HG03060 (cell line): Measurements from ENCODE around the gene FRMD4A.

Source experiments
- ATAC-seq: cut with Tn5 transposase; IDR thresholded peaks from one replicate; pipeline ENCODE4 v1.9.1; 2021; ENCODE audit warnings: low read depth, moderate number of reproducible peaks; ENCODE audit not compliant: unreplicated experiment

FRMD4A gene

DNA sequence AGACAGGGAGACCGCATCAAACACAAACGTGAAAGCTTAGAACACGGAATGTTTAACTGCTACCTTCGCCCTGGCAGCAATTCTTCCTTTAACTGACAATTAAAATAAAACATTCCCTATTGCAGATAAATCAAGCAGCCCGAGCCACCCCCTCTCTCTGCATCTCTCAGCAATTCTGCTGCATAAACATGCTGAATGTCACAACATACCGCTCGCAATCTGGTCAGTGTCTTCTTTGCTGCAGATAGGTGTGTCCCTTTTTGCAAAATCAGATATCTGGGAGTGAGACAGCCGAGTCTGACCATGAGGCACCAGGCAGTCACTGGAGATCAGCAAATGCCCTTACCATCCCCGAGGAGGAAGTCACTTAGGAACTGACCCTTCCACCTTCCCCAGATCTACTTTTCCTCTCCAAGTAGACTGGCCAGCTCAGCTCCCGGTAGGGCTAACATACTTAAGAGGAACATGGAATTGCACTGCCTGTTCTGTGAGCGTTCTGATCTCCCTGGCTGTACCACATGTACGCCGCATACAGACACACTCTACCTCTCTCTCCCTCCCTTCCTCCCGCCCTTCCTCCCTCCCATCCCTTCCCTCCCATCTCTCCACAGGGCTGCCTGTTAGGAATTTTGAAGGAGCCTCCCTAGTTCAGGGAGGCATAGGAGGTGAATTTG lies at the start of gene FRMD4A:
TSS of gene FRMD4A (minus strand) at position 537 of the 674 bp plus-strand sequence.
- ATAC-seq, result no peak

DNA sequence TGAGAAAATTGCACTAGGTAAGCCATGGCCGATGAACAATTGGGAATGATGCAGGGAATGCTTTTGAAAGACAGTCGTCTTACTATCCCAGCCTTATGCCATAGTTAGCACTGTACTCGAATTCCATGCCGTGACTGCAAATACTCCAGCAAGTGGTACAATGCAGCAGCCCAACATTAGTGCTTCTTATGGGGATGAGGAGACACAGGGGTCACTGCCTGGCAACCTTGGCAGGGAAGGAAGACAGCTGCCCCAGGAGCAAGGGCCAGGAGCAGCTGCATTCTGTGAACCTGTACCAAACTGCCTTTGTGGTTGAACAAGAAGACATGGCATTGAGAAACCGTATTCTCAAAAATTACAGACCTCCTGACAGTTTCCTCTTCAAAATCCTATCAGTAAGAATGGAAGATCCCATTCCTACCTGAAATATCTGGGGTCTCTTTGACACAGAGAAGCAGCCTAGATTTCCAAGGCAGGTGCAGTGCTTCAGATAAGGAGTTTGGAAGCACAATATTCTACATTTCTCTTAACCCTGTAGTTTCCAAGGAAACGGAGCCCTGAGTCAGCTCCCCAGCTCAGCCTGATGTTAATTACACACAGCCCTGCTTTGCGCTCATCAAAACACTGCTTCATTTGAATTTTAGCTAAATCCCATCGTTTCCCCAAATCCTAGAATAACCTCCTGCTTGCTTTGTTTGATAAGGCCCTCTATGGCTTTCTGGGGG lies 49.0 kb upstream of the FRMD4A start:
- ATAC-seq, result no peak

DNA sequence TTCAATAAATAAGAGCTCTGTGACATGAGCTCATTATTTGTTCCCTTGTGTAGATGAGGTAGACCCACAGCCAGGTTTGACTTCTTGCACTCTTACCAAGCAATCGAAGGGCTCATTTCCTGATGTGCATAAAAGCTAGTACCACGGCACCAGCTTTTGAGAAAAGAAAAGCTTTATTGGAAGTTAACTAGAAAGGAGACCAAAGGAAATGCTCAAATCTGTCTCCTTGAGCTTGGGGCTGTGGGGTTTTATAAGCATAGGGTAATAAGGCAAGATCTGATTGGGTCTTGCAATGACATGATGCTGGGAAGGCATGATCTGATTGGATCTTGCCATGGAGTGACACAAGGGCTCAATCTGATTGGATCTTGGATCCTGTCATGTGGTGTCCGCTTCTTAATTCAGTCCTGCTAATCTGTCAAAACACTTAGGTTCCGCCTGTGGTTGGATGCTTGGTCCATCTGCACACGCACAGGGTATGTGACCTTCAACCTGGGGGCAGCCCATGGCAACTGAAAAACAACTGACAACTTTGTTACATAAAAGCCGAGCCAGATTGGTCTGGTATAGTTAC lies 47.8 kb upstream of the FRMD4A start:
- no peak for ATAC-seq

DNA sequence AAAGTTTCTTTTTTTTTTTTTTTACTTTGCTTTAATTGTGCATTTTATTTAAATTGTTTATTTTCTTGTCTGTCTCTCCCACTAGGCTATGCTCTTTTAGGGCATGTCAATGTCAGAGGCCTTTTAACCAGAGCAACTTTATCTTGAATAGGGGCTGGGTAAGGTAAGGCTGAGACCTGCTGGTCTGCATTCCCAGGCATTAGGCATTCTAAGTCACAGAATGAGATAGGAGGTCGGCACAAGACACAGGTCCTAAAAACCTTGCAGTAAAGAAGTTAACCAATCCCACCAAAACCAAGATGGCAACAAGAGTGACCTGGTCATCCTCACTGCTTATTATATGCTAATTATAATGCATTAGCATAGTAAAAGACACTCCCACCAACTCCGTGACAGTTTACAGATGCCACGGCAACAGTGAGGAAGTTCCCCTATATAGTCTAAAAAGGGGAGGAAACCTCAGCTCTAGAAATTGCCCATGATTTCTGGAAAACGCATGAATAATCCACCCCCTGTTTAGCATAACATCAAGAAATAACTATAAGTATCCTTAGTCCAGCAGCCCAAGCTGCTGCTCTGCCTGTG lies 47.0 kb upstream of the FRMD4A start:
- ATAC-seq, result no peak

DNA sequence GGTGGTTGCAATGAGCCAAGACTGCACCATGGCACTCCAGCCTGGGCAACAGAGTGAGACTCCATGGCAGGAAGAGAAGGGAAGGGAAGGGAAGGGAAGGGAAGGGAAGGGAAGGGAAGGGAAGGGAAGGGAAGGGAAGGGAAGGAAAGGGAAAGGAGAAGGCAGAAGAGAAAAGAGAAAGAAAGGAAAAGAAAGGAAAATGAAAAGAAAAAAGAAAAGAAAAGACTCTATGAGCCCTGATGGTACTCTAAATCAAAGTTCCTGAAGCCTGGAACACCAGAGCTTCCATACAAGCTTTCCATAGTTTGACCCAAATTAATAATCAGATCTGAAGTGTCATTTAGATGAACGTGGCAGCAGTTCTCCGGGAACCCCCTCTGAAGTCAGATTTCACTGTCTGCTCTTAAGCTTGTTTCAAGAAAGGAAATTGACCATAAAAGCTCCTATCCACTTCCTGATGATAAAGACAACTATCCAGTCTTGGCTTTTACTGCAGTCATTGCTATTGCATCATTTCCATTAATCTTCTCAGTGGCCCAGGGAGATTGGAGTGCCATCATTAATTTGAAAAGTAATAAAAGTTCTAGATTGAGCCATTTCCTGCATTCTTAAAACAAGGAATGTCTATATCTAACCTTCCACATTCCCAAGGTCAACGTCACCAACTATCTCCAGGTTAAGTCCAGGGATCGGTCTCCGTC lies 44.2 kb upstream of the FRMD4A start:
- ATAC-seq, result no peak

DNA sequence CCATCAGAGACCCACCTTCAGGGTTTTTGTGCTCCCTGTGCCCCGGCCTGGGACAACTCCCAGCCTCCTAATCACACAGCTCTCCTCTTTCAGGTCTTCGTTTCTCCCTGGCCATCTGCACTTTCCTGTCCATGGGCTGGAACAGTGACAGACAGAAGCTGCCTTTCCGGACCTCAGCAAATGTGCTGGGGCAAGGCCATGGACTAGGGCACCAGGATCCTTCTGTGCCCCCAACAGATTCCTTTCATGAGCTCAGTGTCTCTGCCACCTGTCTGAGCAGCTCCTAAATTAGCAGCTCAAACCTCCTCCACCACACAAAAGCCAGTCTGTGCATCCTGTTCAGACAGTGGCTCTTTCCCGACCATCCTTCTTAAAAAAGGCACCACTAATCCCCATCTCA lies 41.9 kb upstream of the FRMD4A start:
- no peak for ATAC-seq

DNA sequence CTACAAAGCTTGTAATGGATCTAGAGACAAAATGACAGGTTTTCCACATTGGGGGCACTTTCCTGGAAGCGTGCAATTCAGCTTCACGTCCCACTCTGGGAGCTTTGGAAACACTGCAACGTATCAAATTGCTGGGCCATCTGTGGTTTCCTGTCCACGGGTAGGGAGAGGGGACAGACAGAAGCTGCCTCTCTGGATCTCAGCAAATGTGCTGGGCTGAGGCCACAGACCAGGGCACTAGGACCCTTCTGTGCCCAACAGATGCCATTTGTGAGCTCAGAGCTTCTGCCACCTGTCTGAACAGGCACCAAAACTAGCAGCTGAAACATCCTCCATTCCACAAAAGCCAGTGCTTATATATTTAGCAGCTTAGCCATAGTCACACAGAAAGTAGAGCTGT lies 40.9 kb upstream of the FRMD4A start:
- no peak for ATAC-seq

DNA sequence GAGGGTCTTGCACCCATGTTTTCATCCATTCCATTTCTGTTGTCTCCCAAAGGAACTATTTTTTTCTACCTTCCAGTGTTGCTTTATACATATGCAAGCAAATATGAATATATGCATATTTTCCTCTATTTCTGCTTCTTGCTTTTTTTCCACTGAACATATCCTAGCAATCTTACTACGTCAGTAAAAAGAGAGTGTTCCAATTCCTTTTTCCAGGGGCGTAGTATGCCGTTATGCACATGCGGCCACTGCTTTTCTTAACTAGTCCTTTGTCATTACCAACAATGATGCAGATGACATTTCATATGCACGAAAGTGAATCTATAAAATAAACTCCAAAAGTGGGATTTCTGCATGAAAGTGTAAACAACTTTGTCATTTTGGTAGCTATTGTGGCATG lies 40.2 kb upstream of the FRMD4A start:
- ATAC-seq, result no peak

DNA sequence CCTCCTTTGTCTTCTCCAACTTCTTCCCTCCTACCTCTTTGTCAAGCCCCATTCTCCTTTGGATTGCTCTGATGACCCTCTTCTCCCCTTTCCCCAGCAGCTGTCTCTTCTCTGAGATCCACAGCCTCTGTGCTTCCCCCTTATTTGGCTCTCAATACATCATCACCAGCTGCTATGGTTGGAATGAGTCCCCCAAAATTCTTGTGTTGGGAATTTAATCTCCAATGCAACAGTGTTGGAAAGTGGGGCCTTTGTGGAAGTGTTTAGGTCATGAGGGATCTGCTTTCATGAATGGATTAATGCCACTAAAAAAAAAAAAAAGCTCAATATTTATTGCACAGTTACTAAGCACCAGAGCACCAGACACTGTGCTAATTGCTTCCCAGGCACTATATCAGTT lies 39.2 kb upstream of the FRMD4A start:
- no peak for ATAC-seq

DNA sequence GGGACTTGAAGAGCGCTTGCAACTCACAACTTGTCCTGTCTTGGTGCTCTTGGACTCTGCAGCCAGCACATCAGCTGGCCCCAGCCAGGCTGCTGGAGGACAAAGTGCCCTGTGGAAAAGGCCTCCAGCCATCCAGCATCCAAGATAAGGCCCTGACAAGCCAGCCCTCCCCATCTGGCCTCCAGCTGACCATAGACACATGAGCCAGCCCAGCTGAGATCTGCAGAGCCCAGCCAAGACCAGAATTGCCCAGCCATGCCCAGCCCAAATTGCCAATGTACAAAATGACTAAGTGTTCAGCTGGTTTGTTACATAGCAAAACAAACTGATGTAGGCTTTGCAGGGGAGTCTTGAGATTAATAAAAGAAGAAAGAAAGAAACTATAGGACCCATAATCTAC lies 36.0 kb upstream of the FRMD4A start:
- ATAC-seq, result no peak

DNA sequence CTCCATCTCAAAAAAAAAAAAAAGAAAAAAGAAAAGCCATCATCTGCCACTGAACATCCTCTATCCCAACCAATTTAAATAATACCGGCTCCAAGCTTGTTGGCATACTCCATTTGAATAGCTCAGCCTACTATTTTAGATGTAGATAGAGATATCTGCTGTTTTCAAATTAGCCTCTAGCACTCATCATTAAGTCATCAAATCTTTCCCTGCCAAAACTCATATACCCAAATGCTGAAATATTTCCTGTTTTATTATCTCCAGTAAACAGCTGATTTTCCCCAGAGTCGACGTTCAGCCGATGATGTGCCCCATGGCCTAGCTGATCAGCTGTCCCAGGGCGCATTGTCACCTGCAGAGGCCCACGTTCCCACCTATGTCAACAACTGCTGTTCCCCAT lies 34.5 kb upstream of the FRMD4A start:
- ATAC-seq, result no peak

DNA sequence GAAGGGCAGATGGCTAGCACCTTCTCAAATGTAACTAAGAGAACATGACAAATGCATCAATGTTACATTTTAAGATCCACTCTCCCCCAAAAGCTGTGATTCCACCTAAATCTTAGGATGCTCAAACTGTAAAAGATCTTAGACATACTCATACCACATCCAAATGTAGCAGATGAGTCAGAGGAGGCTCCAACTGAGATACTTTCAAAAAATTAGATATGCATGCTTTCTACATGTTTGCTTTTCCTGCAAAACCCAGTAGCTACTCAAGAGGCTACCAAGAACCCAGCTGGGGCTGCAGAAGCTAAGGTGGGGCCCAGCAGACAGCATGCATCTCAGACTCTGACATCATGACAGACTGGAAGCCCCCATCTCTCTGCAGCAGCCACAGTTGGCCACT lies 31.4 kb upstream of the FRMD4A start:
- ATAC-seq, result no peak

DNA sequence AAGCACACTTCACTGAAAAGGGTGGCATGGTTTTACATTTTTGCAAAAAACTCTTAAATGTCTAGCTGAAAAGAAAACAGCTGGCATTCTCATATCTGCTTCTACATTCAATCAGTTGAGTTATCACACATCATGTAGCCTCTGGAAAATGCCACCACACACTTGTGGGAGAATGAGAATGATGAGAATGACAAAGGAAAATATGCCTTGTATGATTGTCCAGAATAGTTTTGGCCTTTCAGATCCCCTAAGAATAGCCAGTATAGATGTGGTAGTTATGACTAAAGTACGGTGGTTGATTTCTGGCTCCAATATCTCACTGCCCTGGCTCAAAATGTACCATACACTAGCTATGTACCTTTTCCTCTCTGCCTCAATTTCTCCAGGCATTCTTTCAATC lies 30.2 kb upstream of the FRMD4A start:
- ATAC-seq, result no peak

DNA sequence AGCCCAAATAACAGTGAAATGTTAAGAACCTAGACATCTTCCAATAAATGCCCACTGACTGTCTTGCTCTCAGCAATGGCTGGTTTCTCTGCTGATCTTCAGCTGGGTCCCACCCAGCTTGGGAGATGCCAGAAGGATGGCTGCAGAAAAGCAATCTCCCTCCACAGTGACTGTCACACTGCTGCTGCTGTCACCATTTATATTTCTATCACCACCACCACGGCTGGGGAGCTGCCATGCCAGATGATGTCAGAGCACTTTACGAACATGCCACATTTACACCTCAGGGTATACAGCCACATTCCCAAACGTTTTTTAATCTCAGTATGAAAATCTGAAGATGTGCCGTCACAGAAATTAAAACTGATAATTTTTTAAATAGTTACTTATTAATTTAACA lies 29.8 kb upstream of the FRMD4A start:
- no peak for ATAC-seq

DNA sequence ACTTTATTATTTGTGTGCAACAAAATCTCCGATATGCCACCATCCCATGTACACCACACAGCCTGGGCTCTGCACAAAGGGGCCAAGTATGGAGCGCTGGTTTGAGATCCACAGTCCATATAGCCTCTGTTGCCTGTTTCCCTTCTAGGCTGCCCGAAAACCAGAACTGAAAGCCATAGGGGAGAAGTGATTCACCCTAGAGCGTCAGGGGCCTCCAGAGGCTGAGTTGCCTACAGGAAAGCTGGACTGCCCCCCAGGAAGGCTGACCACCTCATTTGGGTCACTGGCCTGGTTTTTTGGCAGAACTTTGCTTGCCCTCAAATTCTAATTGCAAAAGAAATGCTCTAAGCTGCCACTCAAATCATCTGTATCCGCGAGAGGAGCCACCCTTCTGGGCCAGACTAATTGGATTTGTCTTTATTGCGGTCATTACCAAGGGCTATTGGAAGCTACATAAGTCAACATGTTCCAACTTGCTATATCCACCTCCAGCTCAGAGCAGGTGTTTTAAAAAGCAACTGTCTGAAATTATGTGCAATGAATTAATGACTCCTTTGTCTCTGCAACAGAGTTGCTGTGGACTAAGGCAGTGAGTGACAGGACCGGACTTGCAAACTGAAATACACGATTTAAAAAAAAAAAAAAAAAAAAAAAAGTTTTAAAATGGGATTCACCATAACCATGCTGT lies 28.3 kb upstream of the FRMD4A start:
- ATAC-seq, result no peak

DNA sequence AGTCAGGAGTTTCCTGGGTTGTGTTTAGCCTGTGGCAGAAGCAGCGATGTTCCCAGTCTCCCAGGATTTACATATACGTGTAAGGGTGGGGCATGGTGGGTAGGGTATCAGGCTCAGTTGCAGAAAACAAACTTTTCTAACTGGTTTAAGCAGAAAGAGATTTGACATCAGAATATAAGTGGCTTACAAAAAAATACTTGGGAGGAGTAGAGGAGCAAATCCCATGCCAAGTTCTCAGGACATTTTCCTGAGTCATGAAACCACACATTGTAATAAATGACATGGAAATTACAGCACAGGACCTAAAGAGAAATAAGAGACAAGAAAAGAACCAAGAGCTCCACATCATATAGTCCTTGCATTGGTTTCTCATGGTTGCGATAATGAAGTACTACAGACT lies 26.2 kb upstream of the FRMD4A start:
- no peak for ATAC-seq

DNA sequence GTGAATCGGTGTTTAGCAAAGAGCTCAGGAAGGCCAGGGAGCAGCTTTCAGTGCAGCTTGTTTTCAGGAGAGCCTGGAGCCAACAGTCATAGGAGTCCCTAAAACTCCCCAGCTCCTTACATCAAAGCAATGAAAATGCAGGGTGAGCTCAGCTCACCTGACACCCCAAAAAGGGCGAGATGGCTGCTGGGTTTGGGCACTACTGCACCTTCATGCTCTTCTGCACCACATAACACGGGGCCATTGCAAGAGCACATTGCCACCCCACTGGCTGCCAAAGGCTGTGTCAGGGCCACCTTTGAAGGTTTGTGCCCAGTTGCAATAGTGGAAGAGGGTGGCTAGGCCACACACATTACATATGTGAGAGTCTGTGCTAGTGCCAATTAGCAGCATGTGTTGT lies 25.0 kb upstream of the FRMD4A start:
- no peak for ATAC-seq

DNA sequence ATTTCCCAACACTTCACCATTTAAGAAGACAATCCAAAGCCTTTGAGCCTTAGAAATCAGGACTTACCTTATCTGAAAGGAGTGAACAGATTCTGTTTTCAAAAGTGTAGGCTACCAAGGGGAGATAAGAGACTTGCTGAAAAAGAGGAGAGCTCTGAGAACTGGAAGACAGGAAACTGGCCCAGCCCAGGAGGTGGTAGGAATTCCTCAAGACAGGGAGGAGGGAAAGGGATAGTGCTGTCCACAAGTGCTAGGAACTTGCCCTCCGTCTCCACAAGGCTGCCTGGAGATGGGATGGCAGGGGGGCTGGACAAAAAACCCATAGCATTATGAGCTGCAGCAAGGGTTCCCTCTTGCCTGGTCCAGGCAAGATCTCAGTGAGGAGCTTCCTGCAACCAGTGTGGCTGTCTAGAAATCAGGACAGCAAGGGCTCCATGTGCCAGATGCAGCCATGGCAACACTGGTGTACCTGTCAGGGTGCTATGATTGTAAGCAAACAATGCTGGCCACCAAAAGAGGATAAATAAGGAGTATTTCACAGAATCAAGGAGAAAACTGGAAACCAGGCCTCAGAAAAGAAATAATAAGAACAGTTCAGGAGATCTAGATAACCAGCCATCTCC lies 22.7 kb upstream of the FRMD4A start:
- ATAC-seq, result no peak

DNA sequence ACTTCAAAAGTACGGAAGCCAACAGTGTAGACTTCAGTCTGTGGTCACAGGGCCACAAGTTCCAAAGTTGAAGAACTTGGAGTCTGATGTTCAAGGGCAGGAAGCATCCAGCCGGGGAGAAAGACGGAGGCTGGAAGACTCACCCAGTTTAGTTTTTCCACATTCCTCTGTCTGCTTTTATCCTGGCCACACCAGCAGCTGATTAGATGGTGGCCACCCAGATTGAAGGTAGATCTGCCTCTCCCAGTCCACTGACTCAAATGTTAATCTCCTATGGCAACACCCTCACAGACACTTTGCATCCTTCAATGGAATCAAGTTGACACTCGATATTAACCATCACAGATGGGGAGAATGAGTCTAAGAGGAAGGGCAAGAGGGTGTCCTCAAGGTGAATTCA lies 19.3 kb upstream of the FRMD4A start:
- ATAC-seq, result no peak

DNA sequence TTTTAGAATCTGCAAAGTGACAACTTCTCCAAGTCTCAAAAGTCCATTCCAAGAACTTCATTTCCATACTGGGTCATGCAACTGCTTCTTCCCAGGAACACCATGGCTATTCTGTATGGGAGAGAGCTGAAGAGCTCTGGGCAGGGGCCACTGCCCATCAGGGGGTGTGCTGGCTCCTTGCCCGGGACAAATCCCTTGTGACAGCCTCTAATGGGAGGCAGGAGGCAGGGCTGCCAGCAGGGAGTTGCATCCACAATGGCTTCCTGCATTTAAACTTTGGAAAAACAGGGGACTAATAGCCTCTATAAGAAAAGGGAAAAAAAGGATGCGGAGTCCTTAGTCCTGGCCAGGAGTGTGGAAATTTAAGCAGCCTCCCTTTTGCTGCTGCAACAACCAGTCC lies 18.4 kb upstream of the FRMD4A start:
- ATAC-seq, result no peak
